Thyroid gland (tissue), 4 donors: ENCODE results near the gene CCDC78. TPM values are rescaled to one million over a fixed set of nuclear protein-coding genes. Genes with fewer than 3 reads are reported as not detected.

ENCODE experiments used
- DNase-seq, 2 donors: peaks; one replicate each; pipeline ENCODE4 v3.0.0-alpha.2; 2019
- H3K27ac ChIP-seq, 3 donors: fragments of 200-600 bp; sonication (generic); 1 replicate in 2 of 3; 2 replicates in 1 of 3; pipeline ENCODE4 v1.5.1; 2016 to 2019; ENCODE audit warnings: mild to moderate bottlenecking in 1 of 3, moderate library complexity in 1 of 3
- H3K27me3 ChIP-seq: fragments of 200-600 bp; sonication (generic); one replicate; pipeline ENCODE4 v1.5.1; 2019
- H3K36me3 ChIP-seq, 2 donors: fragments of 200-600 bp; sonication (generic); one replicate each; pipeline ENCODE4 v1.5.1; 2016 to 2019
- H3K4me1 ChIP-seq, 2 donors: fragments of 200-600 bp; sonication (generic); one replicate each; pipeline ENCODE4 v1.5.1; 2017 to 2019
- H3K4me3 ChIP-seq, 3 donors: fragments of 200-600 bp; sonication (generic); replicated peaks in 1 of 3; 1 replicate in 2 of 3; 2 replicates in 1 of 3; pipeline ENCODE4 v1.5.1; 2016; ENCODE audit warnings: mild to moderate bottlenecking in 1 of 3
- H3K9me3 ChIP-seq: fragments of 200-600 bp; sonication (generic); one replicate; pipeline ENCODE4 v1.5.1; 2017
- POLR2A ChIP-seq, 2 donors: fragments of 450-650 bp; IDR thresholded peaks; one replicate each; pipeline ENCODE4 v1.6.1; 2017; ENCODE audit warnings: antibody characterized with exemption in 2 of 2, mild to moderate bottlenecking in 2 of 2, moderate library complexity in 1 of 2
- WGBS, 2 donors: methylation state at CpG; one replicate each; pipeline ENCODE4 v1.1.5; 2017; 5-methylcytosine and 5-hydroxymethylcytosine counted together
- intact Hi-C: fragments of 100-400 bp; cut with DNase I; formaldehyde crosslinking; loops from one replicate; pipeline ENCODE4 v1.15.1; 2023
- total RNA-seq, 4 donors: library from RNA; depleted of rRNA; stranded (reverse); fragments of >200 nt; gene quantifications; one replicate each; pipeline ENCODE4 v1.2.3, GENCODE V29; 2016
- TF ChIP-seq, protein P1 (sequence below), 6 experiments: fragments of 200-600 bp in 3 of 6; fragments of 450-650 bp in 3 of 6; sonication (generic) in 3 of 6; IDR thresholded peaks; one replicate each; pipeline ENCODE4 v1.5.1; 2016 to 2019; ENCODE audit warnings: antibody characterized with exemption in 6 of 6, mild to moderate bottlenecking in 2 of 6, inconsistent platforms in 1 of 6, moderate library complexity in 1 of 6

CCDC78 gene
- total RNA-seq, 4 donors from 2014 or later = 0.27 TPM; not detected in 3

DNA sequence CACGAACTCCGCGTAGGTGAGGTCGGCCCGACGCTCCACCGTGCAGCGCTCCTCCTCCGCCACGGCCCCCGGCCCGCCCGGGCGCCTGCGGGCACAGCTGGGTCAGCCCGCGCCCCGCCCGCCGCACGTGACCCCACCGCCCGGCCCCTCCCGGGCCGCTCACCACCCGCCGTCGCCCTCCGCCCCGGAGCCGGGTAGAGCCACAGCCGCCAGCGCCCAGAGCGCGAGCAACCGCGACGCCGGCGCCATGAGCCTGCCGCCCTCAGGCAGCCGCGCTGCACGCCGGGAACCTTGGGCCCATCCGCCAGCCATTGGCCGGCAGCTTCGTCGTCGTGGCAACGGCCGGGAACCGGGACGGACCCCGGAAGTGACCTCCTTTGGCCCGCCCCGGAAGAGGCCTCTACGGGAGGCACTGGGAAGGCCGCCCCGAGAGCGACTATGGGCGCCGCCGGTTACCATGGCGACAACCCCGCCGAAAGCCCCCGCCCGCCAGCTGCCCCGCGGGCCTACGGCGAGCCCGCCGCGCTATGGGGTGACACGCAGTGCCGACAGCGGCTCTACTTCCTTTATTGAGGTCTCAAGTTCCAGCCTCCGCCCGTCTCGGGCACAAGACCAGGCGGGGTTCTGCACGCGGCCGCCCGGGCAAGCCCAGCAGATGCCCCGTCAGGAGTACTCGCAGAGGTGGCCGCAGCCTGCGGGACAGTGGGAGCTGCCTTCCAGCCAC is 42.0 kb downstream of the CCDC78 start, which contains the start of gene JMJD8:
TSS of gene JMJD8 (minus strand) at position 264 of the 724 bp plus-strand sequence. CDS start at position 249, 15 bp downstream.
- peaks cover 18 to 20% of the 10 kb centered on the region in 2 donors for H3K36me3 ChIP-seq
- TF ChIP-seq POLR2A (IDR thresholded peaks at IDR 0.05) = peak in 1 of 2 donors; percentile 73
- TF ChIP-seq, protein P1, sequence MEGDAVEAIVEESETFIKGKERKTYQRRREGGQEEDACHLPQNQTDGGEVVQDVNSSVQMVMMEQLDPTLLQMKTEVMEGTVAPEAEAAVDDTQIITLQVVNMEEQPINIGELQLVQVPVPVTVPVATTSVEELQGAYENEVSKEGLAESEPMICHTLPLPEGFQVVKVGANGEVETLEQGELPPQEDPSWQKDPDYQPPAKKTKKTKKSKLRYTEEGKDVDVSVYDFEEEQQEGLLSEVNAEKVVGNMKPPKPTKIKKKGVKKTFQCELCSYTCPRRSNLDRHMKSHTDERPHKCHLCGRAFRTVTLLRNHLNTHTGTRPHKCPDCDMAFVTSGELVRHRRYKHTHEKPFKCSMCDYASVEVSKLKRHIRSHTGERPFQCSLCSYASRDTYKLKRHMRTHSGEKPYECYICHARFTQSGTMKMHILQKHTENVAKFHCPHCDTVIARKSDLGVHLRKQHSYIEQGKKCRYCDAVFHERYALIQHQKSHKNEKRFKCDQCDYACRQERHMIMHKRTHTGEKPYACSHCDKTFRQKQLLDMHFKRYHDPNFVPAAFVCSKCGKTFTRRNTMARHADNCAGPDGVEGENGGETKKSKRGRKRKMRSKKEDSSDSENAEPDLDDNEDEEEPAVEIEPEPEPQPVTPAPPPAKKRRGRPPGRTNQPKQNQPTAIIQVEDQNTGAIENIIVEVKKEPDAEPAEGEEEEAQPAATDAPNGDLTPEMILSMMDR (IDR thresholded peaks at IDR 0.05) = no peak

DNA sequence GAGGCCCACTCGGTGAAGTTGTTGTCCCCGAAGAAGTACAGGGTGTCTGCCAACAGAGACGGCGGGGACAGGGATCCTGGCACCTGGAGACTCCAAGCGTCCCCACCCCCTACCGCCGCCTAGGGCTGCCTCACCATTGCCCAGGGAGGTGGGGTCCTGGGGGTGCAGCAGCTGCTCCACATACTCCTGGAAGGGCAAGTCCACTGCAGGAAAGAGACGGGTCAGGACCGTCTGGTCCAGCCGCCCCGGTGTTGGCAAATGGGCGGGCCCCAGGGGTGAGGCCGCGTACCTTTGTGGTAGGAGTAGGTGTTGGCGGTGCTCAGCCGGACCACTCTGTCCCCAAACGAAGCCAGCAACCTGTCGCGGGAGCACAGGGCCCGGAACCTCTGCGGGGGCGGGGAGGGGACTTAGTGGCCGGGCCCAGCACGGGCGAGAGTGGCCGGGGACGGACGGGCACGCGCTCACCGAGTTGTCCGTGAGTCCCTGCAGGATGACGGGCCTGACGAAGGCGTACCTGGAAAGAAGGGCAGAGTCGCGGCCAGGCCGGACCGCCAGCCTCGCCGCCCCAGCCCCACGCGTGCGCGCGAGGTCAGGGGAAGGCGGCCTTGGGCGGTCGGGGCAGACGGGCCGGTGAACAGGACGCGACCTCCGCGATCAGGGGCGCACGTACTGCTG is 42.7 kb downstream of the CCDC78 start:
- H3K4me1 ChIP-seq = peaks cover 30 to 49% of the 10 kb centered on the region in 2 donors
- no peak for TF ChIP-seq POLR2A (IDR thresholded peaks at IDR 0.05)
- TF ChIP-seq, protein P1 (IDR thresholded peaks at IDR 0.05) = no peak
- DNase-seq = no peak
- no peaks in the 10 kb centered on the region for H3K9me3 ChIP-seq
- intact Hi-C loops = no loop called here
- H3K4me3 ChIP-seq = peak overlapping the region in 1 of 3 donors; percentile 86
- H3K27me3 ChIP-seq = no peaks in the 10 kb centered on the region
- 28 to 44% methylated on average over 5 to 27 of the region's 57 CpGs for WGBS, 2 donors
- peaks cover 18 to 20% of the 10 kb centered on the region in 2 donors for H3K36me3 ChIP-seq
- peak overlapping the region in 1 of 3 donors; percentile 6 for H3K27ac ChIP-seq

More for the DNA sequence above, 42.0 kb downstream of the CCDC78 start, which contains the start of gene JMJD8:
- intact Hi-C loops = no loop called here
- Histone ChIP-seq H3K9me3 (no peaks in the 10 kb centered on the region), H3K4me1 (peaks cover 28 to 52% of the 10 kb centered on the region in 2 donors), H3K27ac (peak within 1 kb of the TSS; percentile 58 to 72 (median 66)), H3K4me3 (peak within 1 kb of the TSS in 2 of 3 donors; percentile 42 to 86), H3K27me3 (no peaks in the 10 kb centered on the region)
- peak; percentile 98 for DNase-seq
- WGBS, 2 donors = 15% methylated on average over 22 of the region's 91 CpGs; no CpG with 5 or more reads in 1 of the 2 donors

DNA sequence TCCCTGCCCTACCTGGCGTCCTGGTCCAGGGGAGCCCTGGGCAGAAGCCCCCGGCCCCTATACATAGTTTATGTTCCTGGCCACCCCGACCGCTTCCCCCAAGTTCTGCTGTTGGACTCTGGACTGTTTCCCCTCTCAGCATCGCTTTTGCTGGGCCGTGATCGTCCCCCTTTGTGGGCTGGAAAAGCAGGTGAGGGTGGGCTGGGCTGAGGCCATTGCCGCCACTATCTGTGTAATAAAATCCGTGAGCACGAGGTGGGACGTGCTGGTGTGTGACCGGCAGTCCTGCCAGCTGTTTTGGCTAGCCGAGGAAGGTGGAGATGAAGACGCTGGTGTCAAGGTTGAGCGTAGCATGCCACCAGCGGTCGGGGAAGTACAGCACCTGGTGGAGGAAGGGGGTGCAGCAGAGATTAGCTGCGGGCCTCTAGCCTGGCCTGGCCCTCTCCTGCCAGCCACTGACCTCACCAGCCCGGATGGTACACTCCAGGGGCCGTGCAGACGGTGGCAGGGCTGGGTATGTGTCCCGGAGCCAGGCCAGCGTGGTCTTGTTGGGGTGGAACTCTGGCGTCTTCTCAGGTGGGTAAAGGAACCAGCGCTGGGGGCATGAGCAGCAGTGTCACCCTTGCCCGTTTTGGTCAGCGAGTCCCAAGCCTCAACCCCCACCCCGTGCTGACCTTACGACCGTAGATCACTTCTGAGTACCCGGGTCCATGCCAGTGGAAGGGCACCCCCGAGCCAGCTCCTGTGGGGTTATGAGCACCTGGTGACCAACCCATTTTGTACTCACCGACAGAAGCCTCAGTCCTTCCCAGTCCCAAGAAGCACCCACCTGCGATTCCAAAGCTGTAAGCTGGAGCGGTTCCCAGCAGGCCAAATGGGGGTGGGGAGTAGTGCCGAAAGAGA is 43.5 kb downstream of the CCDC78 start:
- no peaks in the 10 kb centered on the region for H3K27me3 ChIP-seq
- 89 to 95% methylated on average over 21 to 34 of the region's 36 CpGs for WGBS, 2 donors
- H3K36me3 ChIP-seq = peaks cover 18 to 20% of the 10 kb centered on the region in 2 donors
- peaks cover 30 to 49% of the 10 kb centered on the region in 2 donors for H3K4me1 ChIP-seq
- no peak overlapping the region for H3K27ac ChIP-seq
- no peaks in the 10 kb centered on the region for H3K9me3 ChIP-seq
- H3K4me3 ChIP-seq = no peak overlapping the region
- TF ChIP-seq POLR2A (IDR thresholded peaks at IDR 0.05) = no peak
- TF ChIP-seq, protein P1 (IDR thresholded peaks at IDR 0.05) = no peak
- intact Hi-C loops = no loop called here
- DNase-seq = no peak

DNA sequence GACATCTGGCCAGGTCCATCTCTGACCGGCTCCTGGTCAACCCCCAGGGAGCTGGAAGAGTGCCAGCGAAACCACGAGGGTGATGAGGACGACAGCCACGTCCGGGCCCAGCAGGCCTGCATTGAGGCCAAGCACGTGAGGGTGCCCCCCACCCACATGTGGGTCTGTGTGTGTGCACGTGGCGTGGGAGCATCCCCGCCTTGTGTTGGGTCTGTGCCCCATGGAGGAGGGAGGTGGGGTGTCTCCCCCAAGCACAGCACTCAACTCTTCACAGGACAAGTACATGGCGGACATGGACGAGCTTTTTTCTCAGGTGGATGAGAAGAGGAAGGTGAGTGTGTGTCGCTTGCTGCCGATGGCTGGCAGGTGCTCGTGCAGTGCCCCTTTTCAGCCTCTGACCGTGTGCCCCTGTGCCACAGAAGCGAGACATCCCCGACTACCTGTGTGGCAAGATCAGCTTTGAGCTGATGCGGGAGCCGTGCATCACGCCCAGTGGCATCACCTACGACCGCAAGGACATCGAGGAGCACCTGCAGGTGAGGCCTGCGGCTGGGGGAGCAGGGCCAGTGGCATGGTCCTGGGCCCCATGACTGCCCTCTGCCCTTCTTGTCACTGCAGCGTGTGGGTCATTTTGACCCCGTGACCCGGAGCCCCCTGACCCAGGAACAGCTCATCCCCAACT is 44.4 kb downstream of the CCDC78 start:
- DNase-seq = no peak
- 79 to 89% methylated on average over 20 to 21 of the region's 28 CpGs for WGBS, 2 donors
- intact Hi-C loops = no loop called here
- Histone ChIP-seq H3K27me3 (no peaks in the 10 kb centered on the region), H3K4me1 (peaks cover 30 to 49% of the 10 kb centered on the region in 2 donors), H3K27ac (no peak overlapping the region), H3K9me3 (no peaks in the 10 kb centered on the region), H3K36me3 (peaks cover 18 to 19% of the 10 kb centered on the region in 2 donors), H3K4me3 (no peak overlapping the region)
- no peak for TF ChIP-seq POLR2A (IDR thresholded peaks at IDR 0.05)
- TF ChIP-seq, protein P1 (IDR thresholded peaks at IDR 0.05) = no peak
